Spleen (tissue), 7 donors: ENCODE results near the gene TMEM233.

ENCODE experiments used
- CTCF ChIP-seq, 11 experiments: fragments of 200-600 bp in 7 of 11; fragments of 450-650 bp in 4 of 11; sonication (generic) in 4 of 11; IDR thresholded peaks in 8 of 11; conservative IDR thresholded peaks in 3 of 11; 1 replicate in 7 of 11; 2 replicates in 4 of 11; pipeline versions ENCODE4 v1.4.0 to v1.8.0; 2016 to 2021; ENCODE audit warnings: antibody characterized with exemption in 11 of 11, inconsistent platforms in 4 of 11, mild to moderate bottlenecking in 1 of 11
- POLR2A ChIP-seq, 3 donors: fragments of 450-650 bp; IDR thresholded peaks; one replicate each; pipeline ENCODE4 v1.5.1; 2017; ENCODE audit warnings: antibody characterized with exemption in 3 of 3, mild to moderate bottlenecking in 1 of 3
- POLR2AphosphoS5 ChIP-seq, 3 donors: sonication (generic); formaldehyde crosslinking; IDR thresholded peaks; one replicate each; pipeline ENCODE4 v1.5.1; 2017; ENCODE audit warnings: antibody characterized with exemption in 3 of 3
- donor health status: DM: no; HTN: no; CAD: no; lungs with moderate emphysema.
- donor health status: DM: no; HTN: no; CAD: no.
- donor health status: DM: no; HTN: no; CAD: no.

- TF ChIP-seq CTCF (IDR thresholded peaks at IDR 0.05 in 8 of 11, conservative IDR thresholded peaks at IDR 0.05 in 3 of 11) (no peak), POLR2AphosphoS5 (IDR thresholded peaks at IDR 0.05) (no peak), POLR2A (IDR thresholded peaks at IDR 0.05) (no peak)
Measured at GRCh38 chr12:119570771-119571170, 22.8 kb upstream of the TMEM233 start.
